Type B pancreatic cell (in vitro differentiated cells): ENCODE results near the gene TMC1. TPM values are rescaled to one million over a fixed set of nuclear protein-coding genes. Genes with fewer than 3 reads are reported as not detected.

ENCODE experiments used
- DNase-seq: peaks from one replicate; pipeline ENCODE4 v3.0.0; 2021; ENCODE audit warnings: mixed read lengths; ENCODE audit not compliant: unreplicated experiment; ENCODE audit errors: extremely low spot score
- H3K27ac Mint-ChIP-seq: 2 replicates; pipeline ENCODE4 v1.8.0; 2021; ENCODE audit warnings: mild to moderate bottlenecking, mixed read lengths
- H3K27me3 Mint-ChIP-seq: 2 replicates; pipeline ENCODE4 v1.8.0; 2021; ENCODE audit warnings: mixed read lengths
- H3K36me3 Mint-ChIP-seq: 2 replicates; pipeline ENCODE4 v1.8.0; 2021; ENCODE audit warnings: mixed read lengths
- H3K4me1 Mint-ChIP-seq: one replicate; pipeline ENCODE4 v1.8.0; 2021; ENCODE audit warnings: mixed read lengths; ENCODE audit not compliant: unreplicated experiment
- H3K4me3 Mint-ChIP-seq: 2 replicates; pipeline ENCODE4 v1.8.0; 2021; ENCODE audit warnings: mild to moderate bottlenecking, mixed read lengths
- H3K9me3 Mint-ChIP-seq: 2 replicates; pipeline ENCODE4 v1.8.0; 2021; ENCODE audit warnings: mixed read lengths
- CTCF ChIP-seq: fragments of 200-600 bp; sonication (generic); conservative IDR thresholded peaks from 2 replicates; pipeline ENCODE4 v1.5.0; 2021; ENCODE audit warnings: antibody characterized with exemption, mild to moderate bottlenecking
- total RNA-seq: library from RNA; stranded (reverse); gene quantifications from 2 replicates; pipeline ENCODE4 v1.2.1, GENCODE V29; 2021; ENCODE audit warnings: low replicate concordance

The TMC1 gene
- total RNA-seq, 1 donor from 2014 or later: not detected

GRCh38 chr9:72667181-72667580 is 145.8 kb downstream of the TMC1 start:
- Mint-ChIP-seq H3K36me3 (no peaks in the 10 kb centered on the region), H3K4me3 (no peak overlapping the region), H3K27ac (no peak overlapping the region), H3K27me3 (no peaks in the 10 kb centered on the region), H3K9me3 (no peaks in the 10 kb centered on the region), H3K4me1 (no peaks in the 10 kb centered on the region)
- no peak for TF ChIP-seq CTCF
- no peak for DNase-seq

GRCh38 chr9:72674961-72675360 is 153.6 kb downstream of the TMC1 start:
- Mint-ChIP-seq H3K4me1 (no peaks in the 10 kb centered on the region), H3K36me3 (no peaks in the 10 kb centered on the region), H3K27me3 (no peaks in the 10 kb centered on the region), H3K4me3 (no peak overlapping the region), H3K27ac (no peak overlapping the region), H3K9me3 (no peaks in the 10 kb centered on the region)
- DNase-seq: no peak
- no peak for TF ChIP-seq CTCF

GRCh38 chr9:72675586-72675985 is 154.2 kb downstream of the TMC1 start:
- no peak for DNase-seq
- no peaks in the 10 kb centered on the region for H3K9me3 Mint-ChIP-seq
- no peaks in the 10 kb centered on the region for H3K4me1 Mint-ChIP-seq
- H3K27me3 Mint-ChIP-seq: no peaks in the 10 kb centered on the region
- H3K36me3 Mint-ChIP-seq: no peaks in the 10 kb centered on the region
- H3K27ac Mint-ChIP-seq: no peak overlapping the region
- no peak overlapping the region for H3K4me3 Mint-ChIP-seq
- TF ChIP-seq CTCF: no peak

- Mint-ChIP-seq H3K4me3 (no peak overlapping the region), H3K27me3 (peaks cover 2% of the 10 kb centered on the region), H3K27ac (no peak overlapping the region)
Measured at GRCh38 chr9:72680593-72681282, 159.3 kb downstream of the TMC1 start.

GRCh38 chr9:72681283-72681630 is 159.8 kb downstream of the TMC1 start:
- Mint-ChIP-seq H3K27me3 (peaks cover 5% of the 10 kb centered on the region), H3K4me1 (no peaks in the 10 kb centered on the region), H3K36me3 (no peaks in the 10 kb centered on the region), H3K4me3 (no peak overlapping the region), H3K9me3 (no peaks in the 10 kb centered on the region), H3K27ac (no peak overlapping the region)
- no peak for TF ChIP-seq CTCF
- no peak for DNase-seq

More at GRCh38 chr9:72680593-72681282, 159.3 kb downstream of the TMC1 start:
- no peak for TF ChIP-seq CTCF
- Mint-ChIP-seq H3K36me3 (no peaks in the 10 kb centered on the region), H3K9me3 (no peaks in the 10 kb centered on the region), H3K4me1 (no peaks in the 10 kb centered on the region)
- no peak for DNase-seq

- H3K27me3 Mint-ChIP-seq: peaks cover 5% of the 10 kb centered on the region
- no peak overlapping the region for H3K27ac Mint-ChIP-seq
- H3K4me3 Mint-ChIP-seq: no peak overlapping the region
- no peaks in the 10 kb centered on the region for H3K36me3 Mint-ChIP-seq
- no peaks in the 10 kb centered on the region for H3K4me1 Mint-ChIP-seq
- H3K9me3 Mint-ChIP-seq: no peaks in the 10 kb centered on the region
- no peak for TF ChIP-seq CTCF
- no peak for DNase-seq
Measured at GRCh38 chr9:72684615-72685014, 163.2 kb downstream of the TMC1 start.
